GM10266 (cell line): ENCODE data around the gene CRHR2.

ENCODE experiments used
- DNase-seq: peaks from one replicate; pipeline ENCODE4 v3.0.0; 2012; ENCODE audit errors: extremely low spot score
- TF ChIP-seq, protein P1 (sequence below): IDR thresholded peaks from 2 replicates; pipeline ENCODE4 v1.5.1; 2012; ENCODE audit warnings: mild to moderate bottlenecking, low read depth; ENCODE audit not compliant: control insufficient read depth, insufficient read depth; ENCODE audit errors: missing control alignments

Gene CRHR2

DNA sequence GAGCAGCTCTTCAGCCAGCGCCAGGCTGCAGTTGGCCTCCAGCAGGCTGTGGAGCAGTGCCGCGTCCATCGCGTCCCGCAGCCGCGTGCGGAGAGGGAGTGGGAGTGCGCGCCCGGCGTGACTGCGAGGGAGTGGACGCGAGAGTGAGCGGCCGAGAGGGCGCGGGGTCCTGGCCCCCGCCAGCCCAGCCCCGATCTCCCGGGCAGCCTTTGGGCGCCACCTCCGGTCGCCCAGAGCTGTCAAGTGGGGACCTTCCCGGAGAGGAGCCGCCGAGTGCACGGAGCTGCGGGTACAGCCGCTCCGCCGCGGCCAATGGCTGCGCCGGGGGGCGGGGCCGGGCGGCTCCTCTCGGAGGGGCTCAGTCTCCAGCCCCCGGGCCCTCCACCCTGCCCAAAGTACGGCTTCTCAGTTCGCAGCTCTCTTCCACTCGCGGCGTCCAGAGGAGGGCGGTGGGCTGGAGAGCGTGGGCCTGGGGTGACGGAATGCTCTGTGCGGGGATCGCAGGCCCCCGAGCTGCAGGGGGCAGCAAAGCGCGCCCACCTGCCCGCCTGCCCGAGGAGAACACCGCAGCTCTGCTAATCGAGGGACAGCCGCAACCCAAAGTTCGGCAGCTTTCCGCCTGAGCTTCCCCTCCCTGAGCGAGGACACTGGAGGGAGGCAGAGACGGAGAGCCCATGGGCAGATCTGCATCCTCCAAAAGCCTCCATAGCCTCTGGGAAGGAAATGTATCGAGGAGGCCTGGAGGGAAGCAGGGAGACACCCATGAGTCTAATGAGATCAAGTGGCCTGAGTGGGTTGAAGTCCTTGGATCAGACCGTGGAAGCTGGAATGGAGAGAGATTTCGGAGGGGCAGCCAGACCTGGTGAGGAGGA lies at the start of gene CRHR2:
Gene CRHR2 (minus strand): TSS at position 245 of the 872 bp plus-strand sequence. CDS start 176 bp downstream, at position 69.
- peak; percentile 35 for DNase-seq
- TF ChIP-seq, protein P1, sequence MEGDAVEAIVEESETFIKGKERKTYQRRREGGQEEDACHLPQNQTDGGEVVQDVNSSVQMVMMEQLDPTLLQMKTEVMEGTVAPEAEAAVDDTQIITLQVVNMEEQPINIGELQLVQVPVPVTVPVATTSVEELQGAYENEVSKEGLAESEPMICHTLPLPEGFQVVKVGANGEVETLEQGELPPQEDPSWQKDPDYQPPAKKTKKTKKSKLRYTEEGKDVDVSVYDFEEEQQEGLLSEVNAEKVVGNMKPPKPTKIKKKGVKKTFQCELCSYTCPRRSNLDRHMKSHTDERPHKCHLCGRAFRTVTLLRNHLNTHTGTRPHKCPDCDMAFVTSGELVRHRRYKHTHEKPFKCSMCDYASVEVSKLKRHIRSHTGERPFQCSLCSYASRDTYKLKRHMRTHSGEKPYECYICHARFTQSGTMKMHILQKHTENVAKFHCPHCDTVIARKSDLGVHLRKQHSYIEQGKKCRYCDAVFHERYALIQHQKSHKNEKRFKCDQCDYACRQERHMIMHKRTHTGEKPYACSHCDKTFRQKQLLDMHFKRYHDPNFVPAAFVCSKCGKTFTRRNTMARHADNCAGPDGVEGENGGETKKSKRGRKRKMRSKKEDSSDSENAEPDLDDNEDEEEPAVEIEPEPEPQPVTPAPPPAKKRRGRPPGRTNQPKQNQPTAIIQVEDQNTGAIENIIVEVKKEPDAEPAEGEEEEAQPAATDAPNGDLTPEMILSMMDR: no peak

DNA sequence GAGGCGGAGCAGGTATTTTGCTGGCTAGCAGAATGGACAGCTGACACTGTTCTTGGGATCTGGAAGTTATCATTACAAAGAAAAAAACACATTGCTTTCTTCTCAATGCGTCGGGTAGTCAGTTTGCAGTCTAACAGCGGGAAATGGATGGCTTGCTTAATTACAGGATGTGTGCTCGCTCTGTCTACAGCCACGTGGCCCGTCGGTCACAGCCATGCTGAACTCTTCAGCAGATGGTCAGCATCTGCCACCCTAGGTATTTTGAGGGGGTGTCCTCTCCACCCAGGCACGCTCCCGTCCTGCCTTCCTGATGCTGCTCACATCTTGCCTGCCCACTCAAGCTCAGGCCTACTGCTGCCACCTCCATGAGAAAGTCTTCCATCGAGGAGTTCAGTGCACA lies 49.3 kb upstream of the CRHR2 start:
- TF ChIP-seq, protein P1: no peak
- no peak for DNase-seq

DNA sequence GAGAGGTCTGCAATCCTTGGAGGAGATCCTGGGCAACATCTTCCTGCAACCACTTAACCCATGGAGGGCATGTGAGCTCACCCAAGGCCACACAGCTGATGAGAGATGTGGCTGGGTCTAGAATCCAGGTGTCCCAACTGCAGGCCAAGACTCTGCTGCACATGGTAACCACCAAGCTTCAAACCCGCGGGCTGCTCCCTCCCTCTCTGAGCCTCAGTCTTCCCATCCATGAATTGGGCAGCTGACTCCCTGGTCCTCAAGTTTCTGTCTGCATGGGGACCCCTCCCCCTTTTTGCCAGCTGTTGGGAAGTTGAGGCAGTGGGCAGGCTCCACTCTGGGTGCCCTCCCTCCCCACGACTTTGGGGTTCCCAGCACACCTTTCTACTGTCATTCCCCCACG lies 48.7 kb upstream of the CRHR2 start:
- no peak for DNase-seq
- TF ChIP-seq, protein P1: no peak

DNA sequence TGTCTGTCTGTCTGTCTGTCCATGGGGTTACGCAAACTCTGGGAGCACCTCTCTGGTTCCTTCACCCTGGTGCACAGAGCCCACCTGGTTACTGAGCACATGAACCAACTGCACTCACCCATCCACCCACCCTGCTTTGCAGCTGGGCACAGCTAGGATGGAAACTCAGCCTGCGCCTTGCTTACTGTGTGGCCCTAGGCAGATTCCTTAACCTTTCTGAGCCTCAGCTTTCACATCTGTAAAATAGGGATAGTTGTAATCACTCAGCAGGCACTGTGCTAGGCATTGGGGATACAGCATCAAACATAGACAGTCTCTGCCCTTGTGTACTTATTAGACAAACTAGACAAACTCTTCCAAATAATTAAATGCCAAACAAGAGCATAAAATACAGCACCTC lies 47.8 kb upstream of the CRHR2 start:
- TF ChIP-seq, protein P1: no peak
- DNase-seq: no peak

DNA sequence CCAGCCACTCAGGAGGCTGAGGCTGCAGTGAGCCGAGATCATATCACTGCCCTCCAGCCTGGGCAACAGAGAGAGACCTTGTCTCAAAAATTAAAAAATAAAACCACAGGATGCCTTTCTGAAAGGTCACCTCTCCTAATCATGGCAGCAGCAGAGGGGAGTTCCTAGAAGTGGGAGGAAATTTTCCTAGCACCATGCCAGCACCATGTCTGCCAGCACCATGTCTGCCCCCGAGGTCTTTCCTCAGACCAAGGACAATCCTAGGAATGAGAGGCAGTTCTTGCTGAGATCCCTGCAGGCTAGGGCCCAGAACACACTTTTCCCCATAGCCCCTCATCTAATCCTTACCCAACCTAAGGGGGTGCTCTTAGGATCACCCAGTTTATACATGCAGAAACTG lies 47.4 kb upstream of the CRHR2 start:
- DNase-seq: no peak
- TF ChIP-seq, protein P1: no peak

DNA sequence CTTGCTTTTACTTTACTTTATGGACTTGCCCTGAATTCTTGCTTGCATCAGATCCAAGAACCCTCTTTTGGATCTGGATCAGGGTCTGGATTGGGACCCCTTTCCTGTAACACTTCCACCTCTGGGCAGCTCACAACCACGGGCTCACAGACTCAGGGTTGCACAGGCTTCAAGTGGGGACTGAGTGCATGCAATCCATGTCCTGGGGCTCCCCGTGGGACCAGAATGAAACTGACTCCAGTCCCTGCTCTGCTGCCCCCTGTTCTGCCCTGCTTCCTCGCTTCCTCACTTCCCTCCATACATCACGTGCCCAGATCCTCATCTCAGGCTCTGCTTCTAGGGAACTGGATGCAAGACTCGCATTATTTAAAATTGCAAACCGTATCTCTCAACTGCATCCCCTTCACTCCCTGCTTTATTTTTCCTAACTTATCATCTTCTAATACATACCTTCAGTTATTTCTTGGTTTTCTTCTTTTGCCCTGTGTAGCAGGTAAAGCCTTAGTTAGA lies 46.4 kb upstream of the CRHR2 start:
- TF ChIP-seq, protein P1: no peak
- DNase-seq: no peak

DNA sequence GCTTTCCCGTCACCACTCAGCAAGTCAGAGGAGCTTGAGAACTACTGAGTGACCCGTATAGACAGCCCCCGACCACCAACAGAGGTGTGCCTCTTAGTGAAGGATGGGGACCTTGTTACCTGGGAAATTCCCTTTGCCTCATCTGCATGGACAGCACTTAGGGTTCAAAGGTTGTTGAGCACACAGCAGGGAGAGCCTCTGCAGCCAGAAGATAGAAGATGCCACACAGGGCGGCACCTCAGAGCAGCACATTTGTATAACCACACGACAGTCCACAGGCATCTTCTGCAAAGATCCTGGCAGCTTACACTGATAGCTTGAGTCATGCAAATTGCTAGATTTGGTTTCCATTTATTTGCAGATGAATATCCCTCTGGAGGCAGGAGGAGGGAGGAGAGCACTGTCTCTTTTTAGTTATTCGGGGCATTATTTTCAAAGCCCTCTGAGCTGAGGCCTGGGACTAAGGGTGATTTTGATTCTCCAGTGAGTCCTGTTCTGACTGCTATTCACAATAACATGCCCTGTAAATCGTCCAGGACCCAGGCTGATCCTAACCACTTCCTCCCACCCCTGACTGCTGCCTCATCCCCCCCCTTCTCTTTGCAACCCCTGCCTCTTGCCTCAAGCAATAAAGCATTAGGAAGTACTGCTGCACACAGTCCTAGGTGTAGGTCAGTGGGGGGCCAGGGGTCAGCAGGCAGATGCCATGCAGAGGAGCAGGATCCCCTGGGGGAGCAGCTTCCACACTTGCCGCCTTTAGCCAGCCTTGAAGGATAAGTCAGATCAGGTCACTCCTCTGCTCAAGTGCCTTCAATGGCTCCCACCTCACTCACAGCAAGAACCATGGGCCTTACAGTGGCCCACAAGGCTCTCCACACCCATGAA lies 45.0 kb upstream of the CRHR2 start:
- DNase-seq: no peak

More for the DNA sequence above, 45.0 kb upstream of the CRHR2 start:
- TF ChIP-seq, protein P1: no peak
